H9 (cell line): Measurements from ENCODE around the gene ENOX1. TPM values are rescaled to one million over a fixed set of nuclear protein-coding genes. Genes with fewer than 3 reads are reported as not detected.

Experiments used
- DNase-seq: peaks from one replicate; pipeline ENCODE4 v3.0.0-alpha.2; 2017
- H2AFZ ChIP-seq: one replicate; pipeline ENCODE4 v1.6.1; 2013; ENCODE audit warnings: mild to moderate bottlenecking, low read length, control low read depth, moderate library complexity
- H2AK5ac ChIP-seq: 2 replicates; pipeline ENCODE4 v1.6.1; 2013; ENCODE audit warnings: low read length, control low read depth, mixed read lengths; ENCODE audit not compliant: insufficient read length
- H2BK120ac ChIP-seq: one replicate; pipeline ENCODE4 v1.6.1; 2013; ENCODE audit warnings: low read depth, mild to moderate bottlenecking, low read length, control low read depth, inconsistent platforms; ENCODE audit not compliant: poor library complexity, severe bottlenecking
- H2BK12ac ChIP-seq: 2 replicates; pipeline ENCODE4 v1.6.1; 2013; ENCODE audit warnings: low read length, control low read depth, mixed read lengths, low read depth; ENCODE audit not compliant: insufficient read length
- H2BK15ac ChIP-seq: 2 replicates; pipeline ENCODE4 v1.6.1; 2013; ENCODE audit warnings: low read depth, low read length, control low read depth
- H2BK20ac ChIP-seq: one replicate; pipeline ENCODE4 v1.6.1; 2013; ENCODE audit warnings: low read depth, mild to moderate bottlenecking, low read length, control low read depth, inconsistent platforms; ENCODE audit not compliant: poor library complexity, severe bottlenecking
- H2BK5ac ChIP-seq: 2 replicates; pipeline ENCODE4 v1.6.1; 2013; ENCODE audit warnings: low read length, control low read depth, mixed read lengths; ENCODE audit not compliant: insufficient read length
- H3K14ac ChIP-seq: 2 replicates; pipeline ENCODE4 v1.6.1; 2013; ENCODE audit warnings: low read length, control low read depth; ENCODE audit not compliant: insufficient read depth
- H3K18ac ChIP-seq: 2 replicates; pipeline ENCODE4 v1.6.1; 2013; ENCODE audit warnings: low read depth, mild to moderate bottlenecking, mixed read lengths, low read length, control low read depth; ENCODE audit not compliant: insufficient read length
- H3K23ac ChIP-seq: 2 replicates; pipeline ENCODE4 v1.6.1; 2013; ENCODE audit warnings: low read length, control low read depth, mixed read lengths, low read depth; ENCODE audit not compliant: insufficient read length
- H3K23me2 ChIP-seq: 2 replicates; pipeline ENCODE4 v1.6.1; 2013; ENCODE audit warnings: low read depth, mild to moderate bottlenecking, mixed read lengths, low read length, control low read depth; ENCODE audit not compliant: insufficient read length, poor library complexity, severe bottlenecking
- H3K27ac ChIP-seq: 2 replicates; pipeline ENCODE4 v1.5.1; 2013; ENCODE audit warnings: low read length, control low read depth, mixed read lengths, low read depth; ENCODE audit not compliant: insufficient read length
- H3K27me3 ChIP-seq: 2 replicates; pipeline ENCODE4 v1.6.1; 2013; ENCODE audit warnings: low read length, control low read depth, inconsistent platforms; ENCODE audit not compliant: insufficient read depth
- H3K4ac ChIP-seq: 2 replicates; pipeline ENCODE4 v1.6.1; 2013; ENCODE audit warnings: low read depth, mild to moderate bottlenecking, control low read depth, inconsistent platforms, low read length, moderate library complexity
- H3K4me1 ChIP-seq: 2 replicates; pipeline ENCODE4 v1.6.1; 2013; ENCODE audit warnings: low read length, control low read depth, inconsistent platforms; ENCODE audit not compliant: insufficient read depth
- H3K4me2 ChIP-seq: 2 replicates; pipeline ENCODE4 v1.6.1; 2013; ENCODE audit warnings: low read length, control low read depth, mixed read lengths; ENCODE audit not compliant: insufficient read length, insufficient read depth
- H3K56ac ChIP-seq: 2 replicates; pipeline ENCODE4 v1.6.1; 2013; ENCODE audit warnings: low read depth, mild to moderate bottlenecking, mixed read lengths, low read length, control low read depth; ENCODE audit not compliant: insufficient read length
- H3K79me1 ChIP-seq: 2 replicates; pipeline ENCODE4 v1.6.1; 2013; ENCODE audit warnings: low read depth, mild to moderate bottlenecking, moderate library complexity, low read length, control low read depth, inconsistent platforms; ENCODE audit not compliant: insufficient read depth, poor library complexity, severe bottlenecking
- H3K79me2 ChIP-seq: 2 replicates; pipeline ENCODE4 v1.6.1; 2013; ENCODE audit warnings: low read length, control low read depth, inconsistent platforms; ENCODE audit not compliant: insufficient read depth
- H3K9ac ChIP-seq: 2 replicates; pipeline ENCODE4 v1.6.1; 2013; ENCODE audit warnings: low read length, control low read depth, mixed read lengths; ENCODE audit not compliant: insufficient read length; ENCODE audit errors: extremely low read depth
- H3K9me3 ChIP-seq: one replicate; pipeline ENCODE4 v1.6.1; 2013; ENCODE audit warnings: low read depth, low read length, inconsistent platforms; ENCODE audit not compliant: control insufficient read depth
- H3T11ph ChIP-seq: one replicate; pipeline ENCODE4 v1.6.1; 2013; ENCODE audit warnings: mild to moderate bottlenecking, low read length, control low read depth, inconsistent platforms
- H4K20me1 ChIP-seq: one replicate; pipeline ENCODE4 v1.6.1; 2013; ENCODE audit not compliant: control insufficient read depth, insufficient read length, insufficient read depth
- H4K5ac ChIP-seq: 2 replicates; pipeline ENCODE4 v1.6.1; 2013; ENCODE audit warnings: low read depth, mild to moderate bottlenecking, mixed read lengths, low read length, control low read depth; ENCODE audit not compliant: insufficient read length
- H4K8ac ChIP-seq: replicated peaks from 2 replicates; pipeline ENCODE4 v1.6.1; 2013; ENCODE audit warnings: low read length, control low read depth, mixed read lengths, low read depth; ENCODE audit not compliant: insufficient read length
- H4K91ac ChIP-seq: 2 replicates; pipeline ENCODE4 v1.6.1; 2013; ENCODE audit warnings: low read depth, mild to moderate bottlenecking, moderate library complexity, mixed read lengths, low read length, control low read depth; ENCODE audit not compliant: insufficient read length
- H3K27ac Mint-ChIP-seq, 3 experiments: 2 replicates in 2 of 3; 3 replicates in 1 of 3; pipeline ENCODE4 v1.8.0; 2020 to 2021; ENCODE audit warnings: mixed read lengths in 3 of 3, mild to moderate bottlenecking in 1 of 3, moderate library complexity in 1 of 3
- H3K27me3 Mint-ChIP-seq: 2 replicates; pipeline ENCODE4 v1.8.0; 2021; ENCODE audit warnings: low read depth, mild to moderate bottlenecking, moderate library complexity, mixed read lengths
- H3K36me3 Mint-ChIP-seq, 3 experiments: 2 replicates in 2 of 3; 3 replicates in 1 of 3; pipeline ENCODE4 v1.8.0; 2020 to 2021; ENCODE audit warnings: low read depth in 3 of 3, mixed read lengths in 3 of 3; ENCODE audit not compliant: insufficient read depth in 1 of 3
- H3K4me1 Mint-ChIP-seq, 2 experiments: 2 replicates each; pipeline ENCODE4 v1.8.0; 2020; ENCODE audit warnings: mixed read lengths in 2 of 2
- H3K4me3 Mint-ChIP-seq, 2 experiments: 2 replicates in 1 of 2; 3 replicates in 1 of 2; pipeline ENCODE4 v1.8.0; 2020 to 2021; ENCODE audit warnings: mild to moderate bottlenecking in 2 of 2, mixed read lengths in 2 of 2, moderate library complexity in 1 of 2
- H3K9me3 Mint-ChIP-seq, 2 experiments: 2 replicates in 1 of 2; 3 replicates in 1 of 2; pipeline ENCODE4 v1.8.0; 2020; ENCODE audit warnings: mild to moderate bottlenecking in 2 of 2, mixed read lengths in 2 of 2, moderate library complexity in 1 of 2
- CTCF ChIP-seq: fragments of 200-600 bp; sonication (generic); conservative IDR thresholded peaks from 3 replicates; pipeline ENCODE4 v1.8.0; 2021; ENCODE audit warnings: antibody characterized with exemption, mild to moderate bottlenecking
- WGBS: extraction: QIAGEN DNeasy Blood & Tissue Kit; methylation state at CpG from one replicate; pipeline ENCODE4 v1.1.7; 2013; ENCODE audit warnings: missing lambda C conversion rate, low lambda C conversion rate, mixed read lengths; ENCODE audit not compliant: insufficient read length; ENCODE audit errors: extremely low coverage; 5-methylcytosine and 5-hydroxymethylcytosine counted together
- total RNA-seq: library from RNA; stranded (reverse); gene quantifications from 2 replicates; pipeline ENCODE4 v1.2.1, GENCODE V29; 2021

The ENOX1 gene
- total RNA-seq, 1 experiment from 2014 or later = 0.24 TPM

- no peak overlapping the region for H3K4me3 Mint-ChIP-seq
- Histone ChIP-seq H3K9me3 (no peaks in the 10 kb centered on the region), H4K20me1 (no peaks in the 10 kb centered on the region), H3K4me1 (no peaks in the 10 kb centered on the region; the same call in 1 of the 2 replicates), H3K14ac (no peak overlapping the region), H4K5ac (no peak overlapping the region), H3K23ac (no peak overlapping the region), H3K27me3 (no peaks in the 10 kb centered on the region), H3T11ph (no peak overlapping the region), H3K4me2 (no peak overlapping the region), H2BK12ac (no peak overlapping the region), H3K79me1 (no peaks in the 10 kb centered on the region), H3K23me2 (no peaks in the 10 kb centered on the region), H3K4ac (no peak overlapping the region), H4K8ac (no peak overlapping the region), H2AFZ (no peak overlapping the region), H3K56ac (no peak overlapping the region), H2BK120ac (no peak overlapping the region), H2AK5ac (no peak overlapping the region), H3K18ac (no peak overlapping the region), H3K79me2 (no peaks in the 10 kb centered on the region), H2BK5ac (no peak overlapping the region), H3K9ac (no peak overlapping the region), H4K91ac (no peak overlapping the region), H2BK20ac (no peak overlapping the region), H2BK15ac (no peak overlapping the region), H3K27ac (no peak overlapping the region)
- no peak for TF ChIP-seq CTCF
- no peaks in the 10 kb centered on the region for H3K27me3 Mint-ChIP-seq
- no peaks in the 10 kb centered on the region for H3K9me3 Mint-ChIP-seq
- H3K36me3 Mint-ChIP-seq = no peaks in the 10 kb centered on the region
- no peak for DNase-seq
- H3K27ac Mint-ChIP-seq = no peak overlapping the region
- H3K4me1 Mint-ChIP-seq = peaks cover 28 to 29% of the 10 kb centered on the region in 2 experiments
- no CpG with 5 or more reads among the region's 1 CpG for WGBS
Observed at GRCh38 chr13:43433691-43434141, 353.1 kb downstream of the ENOX1 start.
